Right ventricle myocardium superior (tissue), 1 donor: Measurements from ENCODE around the gene OTOG. TPM values are rescaled to one million over a fixed set of nuclear protein-coding genes. Genes with fewer than 3 reads are reported as not detected.
A peak's percentile ranks its signal among the peaks of the same experiment; 100 is the strongest.

Experiments
- ATAC-seq: fragments of 200-7000 bp; cut with Tn5 transposase; one replicate; pipeline ENCODE4 v1.9.1; 2020; ENCODE audit warnings: mild to moderate bottlenecking; ENCODE audit not compliant: poor library complexity
- DNase-seq: peaks from one replicate; pipeline ENCODE4 v3.0.0-alpha.2; 2020
- intact Hi-C: fragments of 100-400 bp; cut with DNase I; formaldehyde crosslinking; loops from one replicate; pipeline ENCODE4 v1.11.2; 2022
- total RNA-seq: library from RNA; stranded (reverse); fragmentation: NEBNext Ultra II Directional; extraction: Animal tissue kit (Norgen Biotek cat#: 25700); gene quantifications from one replicate; pipeline ENCODE4 v1.2.1, GENCODE V29; 2021
- donor health status: DM: no; HTN: yes; CAD: no; lungs with severe emphysema.

Gene OTOG
- total RNA-seq, 1 donor from 2014 or later: not detected

DNA sequence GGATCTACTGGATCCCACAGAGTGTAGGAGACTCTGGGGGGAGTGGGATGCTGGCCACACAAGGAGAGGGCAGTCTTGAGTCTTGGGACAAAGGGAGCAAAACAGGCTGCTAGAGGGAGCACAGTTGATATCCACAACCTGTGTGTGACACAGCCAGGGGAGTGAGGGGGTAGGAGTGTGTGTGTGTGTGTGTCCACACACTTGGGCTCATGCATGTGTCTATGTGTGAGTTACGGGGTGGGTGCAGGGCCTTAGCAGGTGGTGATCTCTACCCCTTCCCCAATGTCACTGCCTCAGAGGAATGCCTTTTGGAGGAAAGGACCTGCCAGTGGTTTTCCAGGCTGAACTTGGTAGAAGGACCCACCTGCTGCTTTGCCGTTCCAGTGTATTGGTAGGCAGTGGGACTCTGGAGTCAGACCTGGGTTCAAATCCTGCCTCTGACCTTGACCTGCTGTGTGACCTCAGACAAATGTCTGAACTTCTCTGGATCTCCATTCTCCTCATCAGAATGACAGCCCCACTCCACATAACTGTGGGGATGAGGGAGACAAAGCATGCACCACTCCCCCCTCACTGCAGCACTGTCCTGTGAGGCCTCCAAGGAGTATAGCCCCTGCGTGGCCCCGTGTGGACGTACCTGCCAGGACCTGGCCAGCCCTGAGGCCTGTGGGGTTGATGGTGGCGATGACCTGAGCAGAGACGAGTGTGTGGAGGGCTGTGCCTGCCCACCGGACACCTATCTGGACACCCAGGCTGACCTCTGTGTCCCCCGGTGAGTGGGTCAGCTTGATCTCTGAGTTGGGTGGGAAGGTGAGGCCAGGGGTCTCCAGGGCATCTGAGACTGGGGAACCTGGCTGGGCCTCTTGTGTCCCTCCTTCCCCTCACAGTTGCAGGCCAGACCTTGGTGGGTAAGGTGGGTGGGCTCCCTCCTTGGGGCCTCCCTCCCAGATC lies 27.4 kb downstream of the OTOG start:
- intact Hi-C loops: no loop called here
- ATAC-seq: no peak
- peak; percentile 42 for DNase-seq

DNA sequence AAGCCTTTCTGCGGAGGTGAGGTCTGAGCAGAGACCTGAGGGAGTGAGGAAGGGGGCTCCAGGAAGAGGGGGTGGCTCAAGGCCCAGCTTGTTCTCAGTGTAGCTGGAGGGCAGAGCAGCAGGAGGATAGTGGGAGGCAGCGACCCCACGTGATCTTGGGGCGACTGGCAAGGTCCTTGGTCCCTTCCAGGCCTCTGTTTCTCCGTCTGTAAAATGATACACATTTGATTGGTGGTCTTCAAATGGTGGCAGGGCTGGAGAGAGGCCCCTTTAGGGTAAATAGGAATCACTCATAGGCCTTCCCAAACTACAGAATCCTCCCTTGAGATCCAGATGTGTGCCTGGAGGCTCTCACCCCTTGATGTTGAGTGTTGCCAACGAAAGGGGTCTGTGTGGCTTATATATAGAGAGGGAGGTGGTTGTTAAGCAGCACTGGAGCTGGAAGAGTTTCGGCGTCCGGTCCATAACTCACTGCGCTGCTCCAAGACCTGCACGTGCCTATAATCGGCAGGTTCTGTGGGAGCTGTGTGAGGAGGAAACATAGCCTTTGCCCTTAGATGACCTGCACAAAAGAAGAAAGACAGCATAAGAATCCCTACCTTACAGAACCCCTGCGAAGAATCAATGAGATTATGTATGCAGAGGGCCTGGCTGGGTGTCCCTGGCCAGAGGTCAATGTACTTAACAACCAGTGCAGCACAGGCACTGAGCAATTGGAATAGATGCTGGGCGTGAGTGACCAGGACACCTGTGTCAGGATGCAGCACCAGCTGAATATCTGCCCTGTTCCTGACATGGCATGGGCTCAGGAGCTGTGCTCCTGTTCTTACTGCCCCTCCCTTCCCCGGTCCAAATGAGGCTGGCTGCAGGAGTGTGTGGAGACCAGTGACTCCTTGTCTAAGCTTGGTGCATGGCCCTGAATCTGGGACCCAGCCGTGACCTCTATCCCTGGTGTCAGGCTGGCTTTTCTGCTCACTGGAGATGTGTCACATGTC lies 28.7 kb downstream of the OTOG start:
- intact Hi-C loops: no loop called here

DNA sequence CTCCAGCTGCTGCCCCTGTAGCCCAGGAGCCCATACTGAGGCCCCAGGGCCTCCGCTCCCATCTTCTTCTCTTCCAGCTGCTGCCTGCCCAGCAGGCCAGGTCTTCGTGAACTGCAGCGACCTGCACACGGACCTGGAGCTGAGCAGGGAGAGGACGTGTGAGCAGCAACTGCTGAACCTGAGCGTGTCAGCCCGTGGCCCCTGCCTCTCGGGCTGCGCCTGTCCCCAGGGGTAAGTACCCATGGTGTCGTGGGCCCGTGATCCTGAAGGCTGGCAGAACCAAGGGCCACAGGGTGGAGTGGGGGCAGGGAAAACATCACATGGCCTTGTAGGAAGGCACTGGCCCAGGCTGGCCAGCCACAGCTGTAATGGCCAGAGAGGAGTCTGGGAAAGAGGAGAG lies 31.2 kb downstream of the OTOG start:
- no peak for ATAC-seq
- intact Hi-C loops: no loop called here
- no peak for DNase-seq

More for the DNA sequence above, 28.7 kb downstream of the OTOG start:
- ATAC-seq: no peak
- no peak for DNase-seq

DNA sequence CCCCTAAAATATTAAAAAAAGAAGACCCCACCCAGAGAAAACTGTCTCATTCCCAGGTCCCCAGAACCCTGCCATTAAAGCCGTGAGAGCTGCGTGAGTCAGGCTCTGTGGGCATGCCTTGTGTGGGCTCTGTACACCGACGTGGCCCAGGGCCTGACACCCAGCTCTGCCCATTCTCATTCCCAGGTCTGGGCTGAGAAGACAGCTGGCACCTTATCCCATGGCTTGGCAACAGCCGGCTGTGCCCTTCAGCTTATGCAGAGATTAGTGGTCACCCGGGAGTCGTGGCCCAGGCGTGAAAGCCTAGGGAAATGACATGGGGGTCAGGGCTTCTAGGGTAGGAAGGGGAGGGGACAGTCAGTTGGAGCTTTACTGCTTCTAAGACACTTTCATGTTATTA lies 31.9 kb downstream of the OTOG start:
- ATAC-seq (peak; percentile 73), DNase-seq (no peak)
- intact Hi-C loops: no loop called here

DNA sequence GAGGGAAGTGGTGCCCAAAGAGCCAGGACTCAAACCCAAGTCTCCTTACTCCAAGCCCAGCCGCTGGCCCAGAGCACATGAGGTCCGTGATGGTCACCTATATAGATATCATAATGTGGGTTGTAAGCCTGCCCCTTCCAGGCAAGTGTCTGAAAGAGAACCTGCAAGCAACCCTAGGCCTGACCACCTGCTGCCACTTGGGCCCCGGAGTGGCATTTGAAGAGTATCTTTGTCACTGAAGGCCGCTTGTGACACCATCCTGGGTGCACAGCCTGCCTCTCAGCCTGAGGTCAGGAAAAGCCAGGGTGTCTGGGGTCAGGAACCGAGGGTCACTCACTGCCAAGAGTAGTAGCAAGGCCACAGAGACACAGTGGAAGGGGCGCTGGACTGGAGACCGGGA lies 32.4 kb downstream of the OTOG start:
- DNase-seq: no peak
- intact Hi-C loops: no loop called here
- ATAC-seq: no peak

DNA sequence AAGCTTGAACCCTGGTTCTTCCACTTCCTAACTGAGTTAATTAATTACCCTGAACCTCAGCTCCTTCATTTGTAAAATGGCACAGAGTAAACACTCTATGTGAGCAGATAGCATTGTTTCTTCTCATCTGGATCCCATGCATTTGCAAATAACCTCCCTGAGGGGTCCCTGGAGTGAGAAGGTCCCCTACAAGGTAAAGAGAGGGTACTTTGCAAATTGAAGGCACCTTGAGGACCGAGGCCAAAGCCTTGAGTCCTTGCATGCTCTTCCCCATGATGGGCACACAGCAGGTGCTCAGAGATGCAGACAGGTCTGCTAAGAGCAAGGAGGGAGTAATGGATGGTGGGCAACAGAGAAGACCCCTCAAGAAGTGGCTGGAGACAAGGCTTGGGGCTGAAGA lies 33.2 kb downstream of the OTOG start:
- intact Hi-C loops: no loop called here
- no peak for DNase-seq
- ATAC-seq: no peak

DNA sequence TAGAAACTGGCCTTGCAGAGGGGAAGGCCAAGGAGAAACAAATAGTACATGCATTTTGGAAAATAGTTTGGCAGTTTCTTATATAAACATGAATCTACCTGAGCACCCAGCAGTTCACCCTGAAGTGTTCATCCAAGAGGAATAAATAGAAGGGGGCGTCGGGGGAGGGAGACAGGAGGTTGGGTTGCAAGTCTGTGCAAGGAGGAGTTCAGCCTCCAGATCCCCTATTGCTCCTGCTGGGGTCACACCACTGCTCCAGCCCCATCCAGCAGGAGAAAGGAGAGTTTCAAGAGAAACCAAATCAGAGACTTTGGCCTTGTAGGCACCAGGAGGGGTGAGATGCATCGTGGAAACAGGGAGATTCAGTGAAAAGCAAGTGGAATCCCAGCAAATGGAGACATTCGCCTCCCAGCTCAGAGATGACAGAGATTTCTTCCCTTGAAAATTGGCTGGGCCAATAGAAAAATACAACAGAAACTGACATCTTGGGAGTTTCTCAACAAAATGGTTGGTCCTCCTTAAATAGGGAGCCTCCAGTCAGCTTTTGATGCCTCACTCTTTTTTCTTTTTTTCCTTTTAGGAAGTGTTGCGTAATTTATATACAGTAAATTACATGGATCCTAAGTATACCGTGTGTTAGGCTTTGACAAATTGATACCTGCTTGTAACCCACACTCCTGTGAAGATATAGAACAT lies 34.1 kb downstream of the OTOG start:
- intact Hi-C loops: no loop called here
- DNase-seq: no peak
- ATAC-seq: no peak

DNA sequence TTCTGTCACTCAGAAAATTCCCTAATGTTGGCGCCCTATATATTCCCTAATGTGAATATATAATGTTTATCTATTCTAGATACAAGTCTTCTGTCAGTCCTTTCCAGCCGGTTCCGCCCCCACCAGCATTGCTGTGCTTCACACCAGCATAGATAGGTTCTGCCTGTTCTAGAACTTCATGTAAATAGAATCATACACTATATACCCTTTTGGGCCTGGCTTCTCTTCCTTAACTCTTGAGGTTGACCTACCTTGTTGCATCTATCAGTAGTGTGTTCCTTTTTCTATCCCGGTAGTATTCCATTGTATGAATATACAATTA lies 34.6 kb downstream of the OTOG start:
- intact Hi-C loops: no loop called here
- DNase-seq: no peak
- no peak for ATAC-seq

DNA sequence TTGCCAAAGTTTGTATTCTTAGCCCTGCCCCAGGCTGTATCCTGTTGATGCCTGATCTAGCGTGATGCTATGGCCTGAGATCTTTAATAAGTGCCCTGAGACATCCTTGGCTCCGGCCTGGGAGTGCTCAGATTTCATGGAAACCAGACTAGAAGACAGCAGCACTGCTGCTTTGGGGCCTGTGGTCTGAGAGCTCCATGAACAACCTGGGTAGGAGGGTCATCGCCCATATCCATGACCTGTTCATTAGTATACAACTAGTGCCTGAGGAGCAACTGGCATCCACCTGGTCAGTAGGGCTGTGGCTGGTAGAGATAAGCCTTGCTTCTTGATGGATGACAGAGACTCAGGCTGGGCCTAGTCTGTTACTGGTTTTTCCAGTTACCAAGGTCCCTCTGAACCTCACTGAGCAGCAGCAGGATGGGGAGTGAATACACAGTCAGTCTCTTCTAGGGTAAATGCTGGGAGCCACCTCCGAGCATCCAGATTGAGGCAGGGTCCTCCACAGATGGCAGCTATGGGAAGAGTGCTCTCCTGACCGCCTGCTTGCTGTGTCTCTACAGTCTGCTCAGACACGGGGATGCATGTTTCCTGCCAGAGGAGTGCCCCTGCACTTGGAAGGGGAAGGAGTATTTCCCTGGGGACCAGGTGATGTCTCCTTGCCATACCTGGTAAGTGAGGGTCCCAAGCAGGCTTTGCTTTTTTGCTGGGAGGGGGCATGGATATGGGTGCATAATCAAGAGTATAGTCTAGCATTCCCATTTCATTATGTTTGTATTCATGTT lies 39.0 kb downstream of the OTOG start:
- DNase-seq: no peak
- intact Hi-C loops: no loop called here
- ATAC-seq: no peak

DNA sequence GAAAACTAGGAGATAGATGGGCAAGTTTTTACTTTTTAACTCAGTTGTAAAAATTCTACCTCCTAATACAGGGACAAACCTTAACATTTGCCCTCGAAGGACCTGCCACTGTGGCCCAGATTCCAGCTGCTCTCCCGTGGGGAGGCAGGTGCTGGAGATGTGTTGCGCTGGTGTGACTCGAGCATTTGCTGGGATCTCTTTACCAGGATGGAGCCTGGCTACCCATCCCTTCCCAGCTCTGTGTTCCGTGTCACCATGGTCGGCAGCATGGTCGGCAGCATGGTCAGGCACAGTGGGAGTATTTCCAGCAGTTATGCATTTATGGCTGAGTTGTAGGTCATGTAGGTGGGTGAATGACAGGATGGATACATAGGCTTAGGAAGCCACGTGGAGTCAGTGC lies 41.1 kb downstream of the OTOG start:
- no peak for DNase-seq
- intact Hi-C loops: no loop called here
- ATAC-seq: no peak

DNA sequence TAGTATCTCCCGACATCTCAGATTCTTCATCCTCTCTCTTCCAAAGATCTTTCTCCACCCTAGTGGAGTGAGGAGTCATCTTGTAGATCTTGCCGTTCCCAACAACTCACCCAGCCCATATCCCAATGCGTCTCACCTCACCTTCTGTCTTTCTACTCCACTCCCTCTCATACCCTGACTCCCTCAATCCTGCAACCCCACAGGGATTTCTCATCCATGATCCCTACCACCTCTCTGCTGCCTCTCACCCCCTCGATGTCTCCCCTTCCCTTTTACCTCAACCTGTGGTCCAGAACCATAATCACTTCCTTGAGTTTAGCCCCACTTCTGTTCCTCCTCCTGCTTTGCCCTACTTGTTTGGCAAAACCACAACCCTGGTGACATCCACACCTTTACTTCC lies 41.7 kb downstream of the OTOG start:
- DNase-seq: no peak
- ATAC-seq: no peak

DNA sequence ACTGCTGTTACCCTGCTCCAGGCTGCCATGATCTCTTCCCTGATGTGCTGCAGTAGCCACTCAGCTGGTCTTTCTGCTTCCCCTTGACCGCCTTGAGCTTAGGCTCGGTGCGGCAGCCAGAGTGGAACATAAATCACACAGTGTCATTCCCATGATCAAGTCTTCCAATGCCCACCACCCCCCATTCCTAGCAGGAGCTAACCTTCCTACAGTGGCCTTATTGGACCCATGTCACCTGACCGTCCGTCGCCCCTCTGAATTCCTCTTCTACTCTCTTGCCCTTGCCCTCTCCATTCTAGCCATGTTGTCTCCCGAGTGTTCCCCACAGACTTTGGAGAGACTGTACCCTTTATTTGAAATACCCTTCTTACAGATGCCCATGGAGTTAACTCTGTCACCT lies 43.4 kb downstream of the OTOG start:
- ATAC-seq (no peak), DNase-seq (no peak)
- intact Hi-C loops: no loop called here

More for the DNA sequence above, 41.7 kb downstream of the OTOG start:
- intact Hi-C loops: no loop called here

DNA sequence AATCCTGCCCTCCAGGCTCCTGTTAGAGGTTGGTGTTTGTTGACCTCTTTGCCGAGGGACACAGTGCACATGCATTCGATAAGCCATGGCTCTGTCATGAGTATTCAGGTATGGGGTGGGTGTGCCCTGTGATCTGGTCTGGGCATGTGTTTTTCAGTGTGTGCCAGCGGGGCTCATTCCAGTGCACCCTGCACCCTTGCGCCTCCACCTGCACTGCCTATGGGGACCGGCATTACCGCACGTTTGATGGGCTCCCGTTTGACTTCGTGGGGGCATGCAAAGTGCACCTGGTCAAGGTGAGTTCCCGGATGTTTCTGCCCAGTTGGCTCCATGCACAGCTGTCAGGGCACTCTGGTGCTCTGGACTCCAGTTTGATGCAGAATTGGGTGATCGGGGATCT lies 44.2 kb downstream of the OTOG start:
- no peak for ATAC-seq
- no peak for DNase-seq
- intact Hi-C loops: no loop called here

DNA sequence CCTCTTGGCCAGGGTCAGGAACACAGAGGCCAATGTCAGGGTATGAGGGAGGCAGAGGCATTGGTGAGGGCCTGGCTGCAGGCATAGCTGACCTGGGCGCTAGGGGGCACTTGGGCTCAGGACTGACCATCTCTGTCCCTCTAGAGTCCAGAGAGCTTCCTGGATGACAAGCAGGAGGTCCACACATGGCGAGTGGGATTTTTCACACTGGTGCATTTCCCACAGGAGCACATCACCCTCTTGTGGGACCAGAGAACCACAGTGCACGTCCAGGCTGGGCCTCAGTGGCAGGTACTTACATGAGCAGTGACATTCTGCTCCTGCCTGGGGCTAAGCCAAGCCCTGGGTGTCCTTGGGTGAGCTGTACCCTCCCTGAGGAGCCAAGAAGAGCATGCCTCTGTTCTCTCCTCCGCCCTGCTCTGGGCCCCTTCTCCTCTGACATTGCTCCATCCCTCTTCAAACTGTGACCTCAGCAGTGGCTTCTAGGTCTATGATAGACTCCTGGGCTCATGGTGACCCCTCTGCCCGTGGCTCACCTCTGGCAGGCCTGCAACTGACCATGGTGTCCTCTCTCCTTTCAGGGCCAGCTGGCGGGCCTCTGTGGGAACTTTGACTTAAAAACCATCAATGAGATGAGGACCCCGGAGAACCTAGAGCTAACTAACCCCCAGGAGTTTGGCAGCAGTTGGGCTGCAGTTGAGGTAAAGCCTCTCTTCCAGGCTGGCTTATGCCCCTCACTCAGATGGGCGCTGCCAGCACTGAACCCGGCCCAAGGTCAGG lies 46.6 kb downstream of the OTOG start:
- DNase-seq: no peak
- intact Hi-C loops: no loop called here
- no peak for ATAC-seq

DNA sequence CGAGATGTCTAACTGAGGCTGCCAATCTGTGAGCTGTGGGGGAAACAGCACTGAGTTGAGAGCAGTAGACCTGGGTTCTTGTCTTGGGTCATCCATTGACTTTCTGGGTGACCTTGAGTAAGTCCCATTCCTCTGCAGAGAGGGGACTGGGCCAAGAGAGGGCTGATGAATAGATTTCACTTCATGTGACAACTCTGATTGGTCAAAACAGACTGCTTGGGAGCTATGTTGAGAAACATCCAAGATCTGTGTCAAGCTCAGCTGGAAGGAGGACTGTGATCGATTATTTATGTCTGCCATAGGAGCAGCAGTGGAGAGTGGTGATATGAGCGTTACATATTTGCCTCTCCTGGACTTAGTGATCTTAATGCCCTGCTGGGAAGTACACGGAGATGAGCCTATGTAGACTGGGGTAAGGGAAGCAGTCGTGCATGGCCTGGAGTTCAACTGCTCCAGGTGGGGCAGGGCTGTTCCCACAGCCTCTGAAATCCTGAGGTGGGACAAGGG lies 47.7 kb downstream of the OTOG start:
- no peak for ATAC-seq
- intact Hi-C loops: loop anchor here (5.0 kb wide), 1 partner anchor 123 kb away; the partner anchor contains the start of gene MYOD1
- DNase-seq: no peak

DNA sequence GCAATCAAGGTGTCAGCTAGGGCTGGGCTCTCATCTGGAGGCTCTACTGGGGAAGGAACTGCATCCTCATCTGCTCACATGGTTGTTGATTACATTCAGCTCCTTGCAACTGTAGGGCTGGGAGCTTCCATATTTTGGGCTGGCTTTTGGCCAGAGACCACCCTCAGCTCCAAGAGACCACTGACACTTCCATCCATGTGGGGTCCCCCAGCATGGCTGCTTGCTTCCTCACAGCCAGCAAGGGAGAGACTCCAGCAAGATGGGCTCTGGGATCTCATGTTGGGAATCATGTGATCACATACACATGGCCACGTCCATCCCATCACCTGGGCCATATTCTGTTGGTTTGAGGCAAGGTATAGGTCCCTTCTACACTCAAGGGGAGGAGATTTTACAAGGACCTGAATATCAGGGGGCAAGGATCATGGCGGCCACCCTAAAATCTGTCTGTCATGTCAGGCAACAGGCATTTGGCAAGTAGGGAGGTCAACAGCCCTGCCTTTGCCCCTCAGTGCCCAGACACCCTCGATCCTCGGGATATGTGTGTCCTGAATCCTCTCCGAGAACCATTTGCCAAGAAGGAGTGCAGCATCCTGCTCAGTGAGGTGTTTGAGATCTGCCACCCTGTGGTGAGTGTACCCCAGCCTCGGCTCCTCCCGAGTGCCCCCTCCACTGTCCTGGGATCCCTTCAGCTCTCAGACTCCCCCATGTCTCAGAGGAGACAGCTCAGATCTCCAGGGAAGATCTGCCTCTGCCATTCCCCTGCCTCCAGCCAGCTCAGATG lies 48.7 kb downstream of the OTOG start:
- ATAC-seq: no peak
- intact Hi-C loops: loop anchor here (5.0 kb wide), 1 partner anchor 122 kb away; the partner anchor contains the start of gene MYOD1
- DNase-seq: no peak

DNA sequence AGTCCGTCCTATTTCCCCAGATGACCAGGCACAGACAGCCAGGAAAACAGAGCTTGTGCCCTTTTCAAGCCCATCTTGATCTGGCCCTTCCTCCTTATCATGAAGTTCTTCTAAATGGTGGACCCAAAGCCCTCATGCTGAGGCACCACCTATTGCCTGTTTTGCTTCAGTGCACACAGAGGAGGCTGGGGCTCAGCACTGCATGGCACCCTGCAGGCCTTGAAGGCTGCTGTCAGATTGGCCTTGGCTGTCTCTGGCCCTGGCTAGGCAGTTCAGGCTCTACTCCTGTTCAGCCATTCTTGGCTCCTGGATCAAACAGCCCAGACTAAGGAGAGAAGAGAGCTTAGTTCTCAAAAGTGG lies 49.2 kb downstream of the OTOG start:
- intact Hi-C loops: loop anchor here (5.0 kb wide), 1 partner anchor 121 kb away; the partner anchor contains the start of gene MYOD1

More for the DNA sequence above, 49.2 kb downstream of the OTOG start:
- ATAC-seq: no peak
- no peak for DNase-seq
